MG63 (cell line): ENCODE measurements around the gene KRABD2.
"Not testable (repeated sequence)": the region's sequence is repeated elsewhere in the genome, so short reads cannot be mapped to it uniquely, and the experiment has no call there.

ENCODE experiments used
- DNase-seq: peaks from one replicate; pipeline ENCODE4 v3.0.0-alpha.2; 2020
- H3K27me3 ChIP-seq: fragments of 250-450 bp; sonication (Bioruptor Pico); 2 replicates; pipeline ENCODE4 v1.5.1; 2020; ENCODE audit warnings: mild to moderate bottlenecking, moderate library complexity
- H3K36me3 ChIP-seq: fragments of 250-450 bp; sonication (Bioruptor Pico); 2 replicates; pipeline ENCODE4 v1.5.1; 2020; ENCODE audit warnings: mild to moderate bottlenecking, moderate library complexity
- H3K4me3 ChIP-seq: fragments of 250-450 bp; sonication (Bioruptor Pico); 2 replicates; pipeline ENCODE4 v1.5.1; 2020; ENCODE audit warnings: mild to moderate bottlenecking, moderate library complexity
- H3K9me3 ChIP-seq: fragments of 250-450 bp; sonication (Bioruptor Pico); 2 replicates; pipeline ENCODE4 v1.5.1; 2020; ENCODE audit warnings: mild to moderate bottlenecking, moderate library complexity

Gene KRABD2

DNA sequence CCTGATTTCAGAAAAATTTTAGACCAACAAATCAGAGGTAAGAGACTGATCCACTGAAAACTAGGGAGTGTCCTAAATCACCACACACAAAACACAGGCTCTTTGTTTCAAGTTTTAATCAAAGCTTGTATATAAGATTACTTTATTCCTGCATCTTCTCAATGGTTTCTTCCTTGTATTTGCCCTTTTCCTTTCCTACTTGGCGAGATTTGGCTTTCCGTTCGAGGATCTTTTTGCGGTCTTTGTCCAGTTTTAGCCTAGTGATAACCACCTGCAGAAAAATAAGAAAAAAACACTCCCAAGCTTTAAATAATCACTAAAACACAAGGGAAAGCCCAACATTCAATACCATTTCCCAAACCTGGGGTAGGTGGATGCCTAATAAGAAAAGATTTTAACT lies 918 bp upstream of the KRABD2 start:
- Histone ChIP-seq H3K27me3 (no peaks in the 10 kb centered on the region), H3K36me3 (peaks cover 61% of the 10 kb centered on the region), H3K9me3 (no peaks in the 10 kb centered on the region), H3K4me3 (peak overlapping the region; percentile 54)
- no peak for DNase-seq

- Histone ChIP-seq H3K9me3 (no peaks in the 10 kb centered on the region), H3K36me3 (peaks cover 45% of the 10 kb centered on the region), H3K4me3 (peak overlapping the region; percentile 54), H3K27me3 (no peaks in the 10 kb centered on the region)
- DNase-seq, result no peak
Observed at GRCh38 chr17:8375738-8376259, 705 bp downstream of the KRABD2 start.

GRCh38 chr17:8373856-8374255 lies 2.6 kb downstream of the KRABD2 start:
- not testable (repeated sequence) for H3K27me3 ChIP-seq, DNase-seq, H3K9me3 ChIP-seq, H3K4me3 ChIP-seq
- peaks cover 30% of the 10 kb centered on the region for H3K36me3 ChIP-seq

GRCh38 chr17:8372422-8372821 lies 4.1 kb downstream of the KRABD2 start:
- Histone ChIP-seq H3K36me3 (peaks cover 16% of the 10 kb centered on the region), H3K27me3 (no peaks in the 10 kb centered on the region), H3K9me3 (no peaks in the 10 kb centered on the region), H3K4me3 (no peak overlapping the region)
- DNase-seq, result no peak

- Histone ChIP-seq H3K9me3 (no peaks in the 10 kb centered on the region), H3K36me3 (peaks cover 10% of the 10 kb centered on the region), H3K27me3 (no peaks in the 10 kb centered on the region), H3K4me3 (no peak overlapping the region)
- no peak for DNase-seq
Observed at GRCh38 chr17:8371786-8372185, 4.7 kb downstream of the KRABD2 start.

DNA sequence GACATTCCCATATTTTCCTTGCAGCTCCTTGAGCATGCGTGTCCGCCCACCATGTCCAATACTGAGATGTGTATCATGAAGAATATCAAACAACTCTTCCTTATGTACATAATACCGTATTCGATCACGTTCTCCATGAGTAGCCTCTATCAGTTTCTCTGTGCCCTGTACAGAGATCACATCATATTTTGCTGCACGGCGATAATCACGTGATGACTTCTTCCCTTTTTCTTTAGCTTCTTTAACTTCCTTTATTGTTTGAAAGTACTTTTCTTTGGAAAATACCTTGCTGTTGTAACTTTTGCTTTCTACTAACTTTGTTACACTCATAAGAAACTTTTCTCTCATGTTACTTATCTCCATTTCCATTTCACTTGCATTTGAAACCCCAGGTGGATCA lies 6.6 kb downstream of the KRABD2 start:
- no peaks in the 10 kb centered on the region for H3K9me3 ChIP-seq
- peaks cover 5% of the 10 kb centered on the region; the same call in 1 of the 2 replicates for H3K36me3 ChIP-seq
- H3K4me3 ChIP-seq, result no peak overlapping the region
- DNase-seq, result no peak
- no peaks in the 10 kb centered on the region for H3K27me3 ChIP-seq

- Histone ChIP-seq H3K36me3 (peaks cover 5% of the 10 kb centered on the region; the same call in 1 of the 2 replicates), H3K9me3 (no peaks in the 10 kb centered on the region), H3K27me3 (no peaks in the 10 kb centered on the region), H3K4me3 (no peak overlapping the region)
- no peak for DNase-seq
Observed at GRCh38 chr17:8368193-8368592, 8.3 kb downstream of the KRABD2 start.

DNA sequence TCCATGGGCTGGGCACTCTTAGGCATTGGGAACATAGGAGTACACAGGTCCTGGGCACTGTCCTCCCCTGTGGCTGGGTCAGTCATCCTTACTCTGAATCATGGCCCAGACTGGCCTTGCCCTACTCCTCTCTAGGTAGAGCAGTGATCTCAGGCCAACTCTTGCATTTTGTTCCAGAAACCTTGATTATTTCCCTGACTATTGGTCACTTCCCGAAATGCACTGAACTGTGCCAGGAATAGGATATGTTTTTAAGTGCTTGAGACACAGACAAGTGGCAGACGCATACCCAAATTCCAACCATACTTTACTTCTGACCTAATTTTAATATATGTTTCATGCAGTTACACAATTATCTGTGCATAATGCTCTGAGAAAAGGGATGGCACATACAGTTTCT lies 10.3 kb downstream of the KRABD2 start:
- peak; percentile 90 for DNase-seq
- Histone ChIP-seq H3K36me3 (peaks cover 5% of the 10 kb centered on the region; the same call in 1 of the 2 replicates), H3K27me3 (no peaks in the 10 kb centered on the region), H3K9me3 (no peaks in the 10 kb centered on the region), H3K4me3 (no peak overlapping the region)

- H3K36me3 ChIP-seq, result peaks cover 5% of the 10 kb centered on the region; the same call in 1 of the 2 replicates
- DNase-seq, result peak; percentile 76
- H3K4me3 ChIP-seq, result no peak overlapping the region
- no peaks in the 10 kb centered on the region for H3K27me3 ChIP-seq
- no peaks in the 10 kb centered on the region for H3K9me3 ChIP-seq
Observed at GRCh38 chr17:8365143-8365542, 11.4 kb downstream of the KRABD2 start.

DNA sequence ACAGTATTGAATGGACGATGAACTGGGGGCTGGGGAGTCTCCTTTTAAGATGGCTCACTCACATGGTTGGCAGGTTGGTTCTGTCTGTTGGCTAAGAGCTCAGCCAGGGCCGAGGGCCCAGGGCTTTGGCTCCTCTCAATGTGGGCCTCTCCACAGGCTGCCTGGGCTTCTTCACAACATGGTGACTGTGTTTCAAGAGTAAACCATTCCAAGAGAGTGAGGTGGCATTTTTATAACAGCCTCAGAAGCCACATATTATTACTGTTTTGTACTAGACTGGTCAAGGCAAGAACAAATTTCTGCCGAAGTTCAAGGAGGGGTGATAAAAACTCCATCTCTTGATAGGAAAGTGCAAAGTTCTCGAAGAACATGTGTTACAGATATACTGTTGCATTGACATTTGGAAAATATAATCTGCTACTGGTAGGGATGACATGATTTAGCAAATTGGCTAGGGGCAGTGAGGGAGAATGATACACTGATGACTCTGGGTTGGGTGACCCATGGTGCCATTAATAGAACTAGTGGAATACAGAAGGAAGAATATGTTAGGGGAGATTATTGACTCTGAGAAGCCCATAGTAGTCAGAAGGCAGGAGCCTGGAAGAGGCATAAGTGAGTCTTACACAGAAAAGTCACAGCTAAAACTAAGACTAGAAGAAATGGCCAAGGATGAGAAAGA lies 13.7 kb downstream of the KRABD2 start:
- H3K4me3 ChIP-seq, result no peak overlapping the region
- no peaks in the 10 kb centered on the region for H3K27me3 ChIP-seq
- H3K36me3 ChIP-seq, result no peaks in the 10 kb centered on the region; the same call in 1 of the 2 replicates
- peak; percentile 97 for DNase-seq
- H3K9me3 ChIP-seq, result no peaks in the 10 kb centered on the region

- no peak for DNase-seq
- Histone ChIP-seq H3K4me3 (no peak overlapping the region), H3K36me3 (no peaks in the 10 kb centered on the region; the same call in 1 of the 2 replicates), H3K9me3 (no peaks in the 10 kb centered on the region), H3K27me3 (no peaks in the 10 kb centered on the region)
Observed at GRCh38 chr17:8360751-8361150, 15.8 kb downstream of the KRABD2 start.

GRCh38 chr17:8360260-8360659 lies 16.2 kb downstream of the KRABD2 start:
- Histone ChIP-seq H3K9me3 (no peaks in the 10 kb centered on the region), H3K4me3 (no peak overlapping the region), H3K36me3 (no peaks in the 10 kb centered on the region; the same call in 1 of the 2 replicates), H3K27me3 (no peaks in the 10 kb centered on the region)
- no peak for DNase-seq

- peak; percentile 63 for DNase-seq
- Histone ChIP-seq H3K36me3 (no peaks in the 10 kb centered on the region; the same call in 1 of the 2 replicates), H3K4me3 (no peak overlapping the region), H3K9me3 (no peaks in the 10 kb centered on the region), H3K27me3 (no peaks in the 10 kb centered on the region)
Observed at GRCh38 chr17:8359769-8360168, 16.7 kb downstream of the KRABD2 start.

DNA sequence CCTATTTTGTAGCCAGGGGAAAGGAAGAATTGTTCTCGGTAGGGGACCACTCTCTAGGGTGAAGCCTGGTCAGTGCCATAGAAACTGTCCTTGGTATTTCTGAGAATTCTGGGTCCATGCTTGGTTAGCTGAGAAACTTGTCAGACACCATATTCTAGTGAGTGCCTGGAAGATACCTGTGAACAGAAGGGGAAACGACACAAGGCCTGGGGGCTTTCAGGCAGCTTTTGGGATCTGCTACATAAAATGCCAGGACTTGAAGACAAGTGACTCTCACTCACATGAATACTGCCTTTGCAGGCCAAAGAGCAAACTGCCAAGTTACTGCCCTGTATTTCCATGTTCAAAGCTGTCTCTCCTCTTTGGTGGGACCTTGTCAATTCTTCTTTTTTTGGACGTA lies 18.6 kb downstream of the KRABD2 start:
- H3K9me3 ChIP-seq, result no peaks in the 10 kb centered on the region
- no peak for DNase-seq
- no peak overlapping the region for H3K4me3 ChIP-seq
- no peaks in the 10 kb centered on the region for H3K27me3 ChIP-seq
- H3K36me3 ChIP-seq, result no peaks in the 10 kb centered on the region

GRCh38 chr17:8354236-8354635 lies 22.3 kb downstream of the KRABD2 start:
- no peak for DNase-seq
- Histone ChIP-seq H3K4me3 (no peak overlapping the region), H3K27me3 (no peaks in the 10 kb centered on the region), H3K36me3 (no peaks in the 10 kb centered on the region), H3K9me3 (no peaks in the 10 kb centered on the region)

DNA sequence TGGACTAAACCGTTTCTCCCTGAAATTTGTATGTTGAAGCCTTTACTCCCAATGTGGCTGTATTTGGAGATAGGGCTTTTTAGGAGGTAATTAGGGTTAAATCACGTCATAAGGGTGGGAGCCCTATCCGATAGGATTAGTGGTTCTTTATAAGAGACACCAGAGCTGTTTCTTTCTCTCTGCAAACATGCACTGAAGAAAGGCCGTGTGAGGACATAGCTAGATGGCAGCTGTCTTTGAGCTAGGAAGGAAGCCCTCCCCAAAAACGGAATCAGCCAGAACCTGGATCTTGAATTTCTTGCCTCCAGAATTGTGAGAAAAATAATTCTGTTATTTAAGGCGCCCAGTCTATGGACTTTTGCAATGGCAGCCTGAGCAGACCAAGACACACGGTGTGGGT lies 22.8 kb downstream of the KRABD2 start:
- Histone ChIP-seq H3K27me3 (no peaks in the 10 kb centered on the region), H3K36me3 (no peaks in the 10 kb centered on the region), H3K9me3 (no peaks in the 10 kb centered on the region), H3K4me3 (no peak overlapping the region)
- DNase-seq, result no peak

- H3K9me3 ChIP-seq, result no peaks in the 10 kb centered on the region; the same call in 1 of the 2 replicates
- H3K27me3 ChIP-seq, result peaks cover 2% of the 10 kb centered on the region; the same call in 1 of the 2 replicates
- DNase-seq, result no peak
- H3K4me3 ChIP-seq, result no peak overlapping the region
- no peaks in the 10 kb centered on the region for H3K36me3 ChIP-seq
Observed at GRCh38 chr17:8350339-8350738, 26.2 kb downstream of the KRABD2 start.

DNA sequence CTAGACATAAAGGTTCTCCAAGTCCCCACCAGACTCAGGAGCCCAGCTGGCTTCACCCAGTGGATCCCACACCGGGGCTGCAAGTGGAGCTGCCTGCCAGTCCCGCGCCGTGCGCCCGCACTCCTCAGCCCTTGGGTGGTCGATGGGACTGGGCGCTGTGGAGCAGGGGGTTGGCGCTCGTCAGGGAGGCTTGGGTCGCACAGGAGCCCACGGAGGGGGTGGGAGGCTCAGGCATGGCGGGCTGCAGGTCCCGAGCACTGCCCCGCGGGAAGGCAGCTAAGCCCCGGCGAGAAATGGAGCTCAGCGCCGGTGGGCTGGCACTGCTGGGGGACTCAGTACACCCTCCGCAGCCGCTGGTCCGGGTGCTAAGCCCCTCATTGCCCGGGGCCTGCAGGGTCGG lies 29.5 kb downstream of the KRABD2 start:
- H3K27me3 ChIP-seq, H3K36me3 ChIP-seq, DNase-seq, H3K9me3 ChIP-seq, H3K4me3 ChIP-seq: not testable (repeated sequence)
